OCI-LY3 (cell line): ENCODE results near the gene FOXO4.

ENCODE experiments used
- H2AFZ ChIP-seq: fragments of 200-600, 300-600 bp; shearing (Covaris generic); 2 replicates; pipeline ENCODE4 v1.6.0; 2014; ENCODE audit warnings: antibody characterized with exemption, low read depth, low read length
- H3K27ac ChIP-seq: fragments of 200-600, 300-600 bp; sonication (generic); 2 replicates; pipeline ENCODE4 v1.5.1; 2014; ENCODE audit warnings: mild to moderate bottlenecking, low read length, moderate library complexity, mixed read lengths
- H3K27me3 ChIP-seq: fragments of 200-600, 300-600 bp; sonication (generic); 2 replicates; pipeline ENCODE4 v1.6.1; 2014; ENCODE audit warnings: low read depth, low read length, mixed read lengths
- H3K36me3 ChIP-seq: fragments of 200-600, 300-600 bp; sonication (generic); replicated peaks from 2 replicates; pipeline ENCODE3; 2014; ENCODE audit warnings: low read depth, low read length, mixed read lengths
- H3K4me1 ChIP-seq: fragments of 300-600, 200-600 bp; sonication (generic); 2 replicates; pipeline ENCODE4 v1.6.1; 2014; ENCODE audit warnings: low read length, mixed read lengths
- H3K4me2 ChIP-seq: fragments of 200-600, 300-600 bp; sonication (generic); 2 replicates; pipeline ENCODE4 v1.6.1; 2014; ENCODE audit warnings: low read length, mixed read lengths
- H3K4me3 ChIP-seq: fragments of 300-600, 200-600 bp; sonication (generic); 2 replicates; pipeline ENCODE4 v1.5.1; 2014; ENCODE audit warnings: antibody characterized with exemption, mild to moderate bottlenecking, low read length, moderate library complexity
- H3K79me2 ChIP-seq: fragments of 300-600, 200-600 bp; shearing (Covaris generic); 2 replicates; pipeline ENCODE4 v1.6.1; 2014; ENCODE audit warnings: mild to moderate bottlenecking, low read length, mixed read lengths
- H3K9ac ChIP-seq: fragments of 300-600, 200-600 bp; shearing (Covaris generic); 2 replicates; pipeline ENCODE4 v1.6.0; 2014; ENCODE audit warnings: mild to moderate bottlenecking, low read length, moderate library complexity
- H3K9me3 ChIP-seq: fragments of 200-600, 300-600 bp; shearing (Covaris generic); 2 replicates; pipeline ENCODE4 v1.6.1; 2014; ENCODE audit warnings: low read length, mixed read lengths; ENCODE audit not compliant: insufficient read depth
- H4K20me1 ChIP-seq: fragments of 200-600, 300-600 bp; sonication (generic); 2 replicates; pipeline ENCODE4 v1.6.1; 2016; ENCODE audit warnings: low read length, mixed read lengths; ENCODE audit not compliant: insufficient read depth
- CTCF ChIP-seq: fragments of 200-600, 300-600 bp; sonication (generic); IDR thresholded peaks from 2 replicates; pipeline ENCODE4 v1.5.1; 2014; ENCODE audit warnings: antibody characterized with exemption, low read length, low read depth
- EZH2phosphoT487 ChIP-seq: fragments of 200-600 bp; shearing (Covaris generic); IDR thresholded peaks from 2 replicates; pipeline ENCODE4 v1.6.1; 2018; ENCODE audit warnings: antibody characterized with exemption, mixed run types, low read depth

The FOXO4 gene

GRCh38 chrX:71082124-71082647 lies 13.5 kb upstream of the FOXO4 start:
- H3K27me3 ChIP-seq: no peaks in the 10 kb centered on the region
- H3K4me2 ChIP-seq: no peak overlapping the region
- no peak overlapping the region for H3K27ac ChIP-seq
- H3K4me3 ChIP-seq: no peak overlapping the region
- no peaks in the 10 kb centered on the region for H3K36me3 ChIP-seq
- H2AFZ ChIP-seq: no peak overlapping the region
- H3K9ac ChIP-seq: no peak overlapping the region
- H3K4me1 ChIP-seq: no peaks in the 10 kb centered on the region
- no peaks in the 10 kb centered on the region for H4K20me1 ChIP-seq
- H3K9me3 ChIP-seq: no peaks in the 10 kb centered on the region
- TF ChIP-seq CTCF (no peak), EZH2phosphoT487 (no peak)
- H3K79me2 ChIP-seq: no peaks in the 10 kb centered on the region

- Histone ChIP-seq H3K9me3 (no peaks in the 10 kb centered on the region), H4K20me1 (no peaks in the 10 kb centered on the region)
These were observed 12.8 kb upstream of the FOXO4 start for GRCh38 chrX:71082822-71083221.

GRCh38 chrX:71085900-71086299 lies 9.8 kb upstream of the FOXO4 start:
- Histone ChIP-seq H3K4me2 (no peak overlapping the region), H3K9me3 (no peaks in the 10 kb centered on the region), H3K4me3 (no peak overlapping the region), H3K4me1 (no peaks in the 10 kb centered on the region), H3K9ac (no peak overlapping the region), H3K27ac (no peak overlapping the region), H2AFZ (no peak overlapping the region), H4K20me1 (no peaks in the 10 kb centered on the region), H3K79me2 (no peaks in the 10 kb centered on the region), H3K27me3 (no peaks in the 10 kb centered on the region), H3K36me3 (no peaks in the 10 kb centered on the region)
- TF ChIP-seq EZH2phosphoT487 (no peak), CTCF (no peak)

More at GRCh38 chrX:71082822-71083221, 12.8 kb upstream of the FOXO4 start:
- Histone ChIP-seq H2AFZ (no peak overlapping the region), H3K4me2 (no peak overlapping the region), H3K9ac (no peak overlapping the region), H3K27me3 (no peaks in the 10 kb centered on the region), H3K36me3 (no peaks in the 10 kb centered on the region), H3K27ac (no peak overlapping the region), H3K4me1 (no peaks in the 10 kb centered on the region), H3K4me3 (no peak overlapping the region), H3K79me2 (no peaks in the 10 kb centered on the region)
- TF ChIP-seq EZH2phosphoT487 (no peak), CTCF (no peak)

- Histone ChIP-seq H3K79me2 (no peaks in the 10 kb centered on the region), H3K27me3 (no peaks in the 10 kb centered on the region), H3K9ac (no peak overlapping the region), H4K20me1 (no peaks in the 10 kb centered on the region), H3K4me2 (no peak overlapping the region), H3K4me1 (peaks cover 3% of the 10 kb centered on the region; the same call in 1 of the 2 replicates), H3K27ac (no peak overlapping the region), H3K4me3 (no peak overlapping the region), H3K36me3 (no peaks in the 10 kb centered on the region), H2AFZ (no peak overlapping the region), H3K9me3 (no peaks in the 10 kb centered on the region)
- TF ChIP-seq EZH2phosphoT487: no peak
- no peak for TF ChIP-seq CTCF
These were observed 4.4 kb upstream of the FOXO4 start for GRCh38 chrX:71091263-71091662.
